Adipocyte (in vitro differentiated cells): ENCODE results near the gene HSBP1L1.
A peak's percentile ranks its signal among the peaks of the same experiment; 100 is the strongest.

Source experiments
- DNase-seq: peaks from one replicate; pipeline ENCODE4 v3.0.0-alpha.2; 2015; ENCODE audit warnings: low read depth
- H3K27me3 ChIP-seq: replicated peaks from 2 replicates; pipeline ENCODE4 v1.7.0; 2013; ENCODE audit warnings: mild to moderate bottlenecking, low read length, moderate library complexity; ENCODE audit not compliant: control insufficient read depth, insufficient read depth
- H3K36me3 ChIP-seq: 2 replicates; pipeline ENCODE4 v1.7.0; 2013; ENCODE audit warnings: low read length, mild to moderate bottlenecking, moderate library complexity; ENCODE audit not compliant: control insufficient read depth, insufficient read depth, severe bottlenecking
- H3K4me1 ChIP-seq: 2 replicates; pipeline ENCODE4 v1.7.0; 2013; ENCODE audit warnings: mild to moderate bottlenecking, low read length, moderate library complexity; ENCODE audit not compliant: control insufficient read depth, insufficient read depth
- H3K4me3 ChIP-seq: 2 replicates; pipeline ENCODE4 v1.7.0; 2013; ENCODE audit warnings: mild to moderate bottlenecking, low read length, moderate library complexity
- H3K9ac ChIP-seq: 2 replicates; pipeline ENCODE4 v1.7.0; 2013; ENCODE audit warnings: mild to moderate bottlenecking, low read length, moderate library complexity
- H3K9me3 ChIP-seq: 2 replicates; pipeline ENCODE4 v1.7.0; 2013; ENCODE audit warnings: mild to moderate bottlenecking, low read length, moderate library complexity; ENCODE audit not compliant: control insufficient read depth

Gene HSBP1L1

DNA sequence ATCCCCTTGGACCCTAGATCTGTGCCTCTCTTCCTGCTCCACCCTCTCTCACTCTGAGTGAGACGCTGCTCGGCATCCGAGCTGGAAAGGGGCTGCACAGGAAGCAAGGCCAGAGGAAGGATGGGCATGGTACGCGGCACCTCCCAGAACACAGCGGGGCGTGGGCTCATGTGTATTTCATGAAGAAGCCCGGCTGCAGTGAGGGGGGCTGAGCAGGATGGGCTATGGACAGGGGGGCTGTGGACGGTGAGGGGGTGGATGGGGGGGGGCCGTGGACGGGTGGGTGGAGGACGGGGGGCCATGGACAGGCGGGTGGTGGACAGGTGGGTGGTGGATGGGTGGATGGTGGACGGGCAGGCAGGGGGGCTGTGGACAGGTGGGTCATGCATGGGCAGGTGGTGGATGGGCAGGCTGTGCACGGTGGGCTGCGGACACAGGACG, 41.5 kb upstream of the HSBP1L1 start:
- no peak for DNase-seq
- Histone ChIP-seq H3K9ac (no peak overlapping the region), H3K36me3 (peaks cover 58% of the 10 kb centered on the region), H3K27me3 (no peaks in the 10 kb centered on the region), H3K4me3 (no peak overlapping the region), H3K4me1 (no peaks in the 10 kb centered on the region), H3K9me3 (no peaks in the 10 kb centered on the region)

DNA sequence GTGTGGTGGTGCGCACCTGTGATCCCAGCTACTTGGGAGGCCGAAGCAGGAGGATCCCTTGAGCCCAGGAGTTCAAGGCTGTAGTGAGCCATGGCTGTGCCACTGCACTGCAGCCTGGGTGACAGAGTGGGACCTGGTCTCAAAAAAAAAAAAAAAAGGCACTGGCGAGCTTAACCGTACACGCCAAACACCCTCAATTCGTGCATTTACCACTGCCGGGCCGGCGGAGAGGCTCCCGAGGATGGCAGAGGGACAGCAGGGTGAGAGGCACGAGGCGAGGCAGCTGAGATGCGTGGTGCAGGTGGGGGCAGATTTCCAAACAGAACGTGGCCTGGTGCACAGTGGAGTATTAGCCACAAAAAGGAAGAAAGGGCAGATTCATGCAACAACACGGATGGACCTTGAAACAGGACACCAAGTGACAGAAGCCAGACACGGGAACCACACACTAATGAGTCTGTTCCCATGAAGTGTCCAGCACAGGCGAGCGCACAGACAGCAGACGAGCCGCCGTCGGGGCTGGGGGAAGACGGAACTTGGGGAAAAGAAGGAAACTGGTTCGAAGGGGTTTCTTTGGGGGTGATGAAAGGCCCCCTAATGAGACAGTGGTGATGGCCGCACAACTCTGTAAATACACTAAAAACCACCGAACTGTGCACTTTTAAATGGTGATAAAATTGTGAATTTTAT, 40.4 kb upstream of the HSBP1L1 start:
- H3K9me3 ChIP-seq, result peaks cover 8% of the 10 kb centered on the region
- H3K36me3 ChIP-seq, result peaks cover 60% of the 10 kb centered on the region
- H3K4me3 ChIP-seq, result no peak overlapping the region
- H3K9ac ChIP-seq, result no peak overlapping the region
- H3K4me1 ChIP-seq, result no peaks in the 10 kb centered on the region
- no peaks in the 10 kb centered on the region for H3K27me3 ChIP-seq
- DNase-seq, result no peak

DNA sequence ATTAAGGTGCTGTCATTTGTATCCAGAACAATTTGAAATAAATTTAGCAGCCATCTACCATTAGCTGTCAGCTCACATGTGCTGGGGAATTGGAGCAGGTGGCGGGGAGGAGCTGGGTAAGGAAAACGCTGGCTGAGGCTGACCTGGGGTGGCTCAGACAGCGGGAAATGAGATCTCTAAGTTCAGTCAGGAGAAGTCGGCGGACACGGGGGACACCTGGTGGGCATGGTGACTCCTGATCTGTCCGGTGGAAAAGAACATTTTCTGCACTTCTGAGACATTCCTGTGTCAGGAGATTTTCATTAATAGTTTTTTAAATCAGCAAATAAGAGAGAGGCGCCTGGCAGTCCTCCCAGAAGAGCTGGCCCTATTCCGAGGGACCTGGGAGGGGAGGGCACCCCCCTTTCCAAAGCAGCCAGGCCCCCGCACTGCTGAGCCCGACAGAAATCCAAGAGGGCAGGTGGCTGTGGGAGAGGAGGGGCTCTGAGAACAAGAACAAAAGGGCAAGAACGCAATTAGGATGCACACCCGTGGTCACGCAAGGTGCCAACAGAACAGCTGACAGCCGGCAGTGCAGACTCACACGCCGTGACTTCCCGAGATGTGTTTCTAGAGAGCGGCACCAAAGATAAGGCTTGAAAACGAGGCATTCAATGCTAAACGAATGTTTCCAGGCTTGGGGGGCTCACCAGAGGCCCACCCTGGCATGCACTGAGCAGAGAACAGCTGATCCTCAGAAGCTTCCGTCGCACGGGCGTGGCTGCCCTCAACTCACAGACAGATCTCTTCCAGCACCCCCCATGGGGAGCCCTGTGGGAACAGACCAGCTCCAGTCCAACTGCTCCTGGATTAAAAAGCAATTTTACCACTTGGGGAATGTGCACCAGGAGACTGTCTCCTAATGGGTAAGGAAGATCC, 39.4 kb upstream of the HSBP1L1 start:
- no peak overlapping the region for H3K9ac ChIP-seq
- no peak for DNase-seq
- H3K36me3 ChIP-seq, result peaks cover 68% of the 10 kb centered on the region
- peaks cover 19% of the 10 kb centered on the region for H3K9me3 ChIP-seq
- no peaks in the 10 kb centered on the region for H3K4me1 ChIP-seq
- no peaks in the 10 kb centered on the region for H3K27me3 ChIP-seq
- no peak overlapping the region for H3K4me3 ChIP-seq

DNA sequence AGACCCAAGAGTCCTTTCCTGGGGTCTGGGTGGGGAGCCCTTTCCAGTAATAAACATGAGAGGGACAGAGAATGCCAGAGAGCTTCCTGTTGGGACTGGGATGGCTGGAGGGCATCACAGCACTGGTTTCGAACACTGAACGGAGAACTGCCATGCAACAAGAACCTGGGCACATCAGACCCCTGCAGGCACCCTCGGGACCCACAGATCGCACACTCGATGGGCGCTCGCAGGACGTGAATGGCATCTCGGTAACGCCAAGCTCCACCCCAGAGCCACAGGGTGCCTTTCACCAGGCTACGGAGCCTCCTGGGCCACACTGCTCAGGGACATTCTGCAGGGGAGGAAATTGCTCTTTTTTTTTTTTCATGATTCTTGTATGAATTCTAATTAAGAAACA, 38.1 kb upstream of the HSBP1L1 start:
- H3K4me3 ChIP-seq, result no peak overlapping the region
- no peaks in the 10 kb centered on the region for H3K4me1 ChIP-seq
- no peak overlapping the region for H3K9ac ChIP-seq
- DNase-seq, result no peak
- H3K9me3 ChIP-seq, result peaks cover 31% of the 10 kb centered on the region
- H3K36me3 ChIP-seq, result peaks cover 75% of the 10 kb centered on the region
- no peaks in the 10 kb centered on the region for H3K27me3 ChIP-seq

DNA sequence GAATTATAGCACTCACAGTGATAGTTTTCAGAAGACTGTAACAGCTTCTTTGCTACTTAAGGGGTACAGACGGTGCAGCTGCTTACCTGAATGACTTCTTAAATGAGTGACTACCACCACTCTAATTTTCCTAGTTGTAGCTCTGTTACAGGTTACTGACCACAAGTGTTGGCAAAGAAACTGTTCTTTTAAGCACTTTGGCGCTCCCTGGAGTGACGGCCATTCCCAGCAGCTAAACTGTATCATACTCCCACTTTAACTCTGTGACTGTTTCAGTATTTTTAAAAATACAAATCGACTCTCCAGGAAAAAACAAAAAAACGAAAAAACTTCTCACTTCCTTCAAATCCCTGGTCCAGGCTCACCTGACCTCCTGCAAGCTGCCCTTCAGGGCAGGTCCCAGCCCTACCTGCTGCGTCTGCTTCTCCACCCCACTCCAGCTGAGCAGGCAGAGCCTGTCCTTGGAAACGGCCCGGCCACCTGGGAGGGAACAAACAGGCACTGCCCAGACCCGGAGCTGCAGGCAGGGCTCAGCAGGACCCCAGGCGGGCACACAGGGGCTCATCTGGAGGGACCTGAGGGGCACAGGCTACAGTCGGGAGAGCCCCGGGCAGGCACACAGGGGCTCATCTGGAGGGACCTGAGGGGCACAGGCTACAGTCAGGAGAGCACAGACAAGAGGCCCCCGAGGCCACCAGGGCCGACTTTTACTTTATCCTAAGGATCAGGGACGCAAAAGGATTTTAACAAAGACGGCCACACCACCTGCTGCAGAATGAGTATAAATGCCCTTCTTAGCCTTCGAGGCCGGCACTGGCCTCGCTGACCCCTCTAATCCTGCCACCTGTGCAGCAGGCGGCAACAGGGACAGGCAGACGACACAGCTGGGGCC, 37.5 kb upstream of the HSBP1L1 start:
- H3K4me1 ChIP-seq, result no peaks in the 10 kb centered on the region
- H3K27me3 ChIP-seq, result no peaks in the 10 kb centered on the region
- peaks cover 76% of the 10 kb centered on the region for H3K36me3 ChIP-seq
- no peak for DNase-seq
- H3K9ac ChIP-seq, result no peak overlapping the region
- H3K4me3 ChIP-seq, result no peak overlapping the region
- H3K9me3 ChIP-seq, result peaks cover 37% of the 10 kb centered on the region

DNA sequence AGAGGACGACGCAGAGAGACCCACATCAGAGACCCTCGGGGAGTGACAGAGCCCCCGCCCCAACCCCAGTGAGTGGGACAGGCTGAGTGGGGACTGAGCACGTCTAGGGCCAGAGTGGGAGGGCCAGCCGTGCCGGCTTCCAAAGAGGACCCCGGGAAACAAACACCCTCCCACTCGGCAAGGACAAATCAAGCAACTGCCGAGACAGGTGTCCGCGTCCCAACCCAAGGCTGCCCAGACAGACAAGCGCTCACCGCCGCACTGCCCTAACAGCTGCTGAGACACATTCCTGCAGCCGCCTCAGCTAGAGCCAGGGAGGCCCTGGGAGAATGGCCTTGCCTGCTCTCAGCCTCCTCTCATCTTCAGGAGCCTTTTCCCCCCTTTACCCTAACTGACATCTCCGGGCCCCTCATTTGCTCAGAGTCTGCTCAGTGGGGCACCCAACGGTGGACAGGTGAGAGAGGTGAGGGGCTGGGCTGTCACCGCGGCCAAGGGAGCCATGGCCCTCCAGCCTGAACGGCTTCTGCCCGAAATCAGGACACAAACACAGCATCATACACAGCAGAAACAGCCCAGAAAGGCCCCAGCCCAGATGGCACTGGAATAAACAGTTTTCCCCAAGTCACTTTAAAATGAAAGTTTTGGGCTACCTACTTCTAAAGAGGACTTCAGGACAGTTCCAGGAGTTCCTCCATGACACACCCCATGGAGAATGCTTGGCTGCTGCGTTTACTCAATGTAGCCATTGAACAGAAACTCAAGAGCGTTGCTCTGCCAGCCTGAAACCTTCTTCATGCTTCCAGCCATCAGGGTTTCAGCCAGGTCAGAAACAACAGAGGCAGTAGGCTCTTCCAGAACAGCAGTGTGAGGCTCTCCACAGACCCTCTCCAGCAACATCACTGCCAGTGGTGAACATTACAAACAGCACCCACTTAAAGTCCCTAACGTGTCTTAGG, 36.6 kb upstream of the HSBP1L1 start:
- no peaks in the 10 kb centered on the region for H3K4me1 ChIP-seq
- peaks cover 46% of the 10 kb centered on the region for H3K9me3 ChIP-seq
- H3K9ac ChIP-seq, result no peak overlapping the region
- H3K36me3 ChIP-seq, result peaks cover 74% of the 10 kb centered on the region
- DNase-seq, result no peak
- H3K4me3 ChIP-seq, result no peak overlapping the region
- no peaks in the 10 kb centered on the region for H3K27me3 ChIP-seq

DNA sequence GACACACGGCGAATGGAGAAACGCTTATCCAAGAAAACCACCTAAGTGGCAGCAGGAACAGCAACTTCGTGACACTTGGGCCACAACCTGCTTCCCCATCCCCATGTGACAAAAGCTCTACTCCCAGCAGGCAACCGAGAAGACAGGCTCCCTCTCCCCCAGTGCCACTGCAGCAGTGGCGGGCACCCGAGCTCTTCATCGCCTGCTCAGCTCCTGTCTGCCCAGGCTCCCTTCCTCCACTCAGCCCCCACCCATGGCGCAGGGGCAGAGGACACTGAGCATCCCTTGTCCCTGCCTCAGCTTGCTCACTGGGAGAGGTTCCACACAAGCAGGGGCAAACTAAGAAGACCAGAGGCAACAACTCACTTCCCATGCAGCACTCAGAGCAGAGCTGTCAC, 35.9 kb upstream of the HSBP1L1 start:
- Histone ChIP-seq H3K9me3 (peaks cover 51% of the 10 kb centered on the region), H3K4me1 (peaks cover 1% of the 10 kb centered on the region), H3K36me3 (peaks cover 77% of the 10 kb centered on the region)

DNA sequence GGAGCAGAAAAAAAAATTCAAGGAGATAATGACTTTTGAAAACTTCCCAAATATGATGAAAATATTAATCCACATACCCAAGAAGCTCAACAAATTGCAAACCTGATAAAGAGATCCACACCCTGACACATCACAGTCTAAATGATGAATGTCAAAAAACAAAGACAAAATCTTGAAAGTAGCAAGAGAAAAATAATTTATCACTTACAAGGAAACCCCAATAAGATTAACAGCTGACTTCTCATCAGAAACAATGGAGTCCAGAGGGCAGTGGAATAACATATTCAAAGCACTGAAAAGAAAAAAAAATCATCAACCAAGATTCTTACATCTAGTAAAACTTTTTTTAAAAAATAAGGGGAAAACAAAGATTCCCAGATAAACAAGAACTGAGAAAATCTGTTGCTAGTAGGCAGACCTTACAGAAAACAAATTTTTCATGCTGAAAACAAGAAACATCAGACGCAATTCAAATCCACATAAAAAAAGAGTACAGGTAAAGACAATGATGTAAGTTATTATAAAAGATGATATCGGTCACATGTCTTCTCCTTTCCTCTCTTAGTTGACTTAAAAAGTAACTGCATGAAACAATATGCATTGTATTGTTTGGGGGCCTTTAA, 34.3 kb upstream of the HSBP1L1 start:
- H3K9me3 ChIP-seq, result peaks cover 51% of the 10 kb centered on the region
- peak overlapping the region; percentile 11 for H3K4me3 ChIP-seq
- peaks cover 13% of the 10 kb centered on the region for H3K4me1 ChIP-seq
- H3K9ac ChIP-seq, result no peak overlapping the region
- H3K27me3 ChIP-seq, result no peaks in the 10 kb centered on the region
- DNase-seq, result peak; percentile 26
- peaks cover 71% of the 10 kb centered on the region for H3K36me3 ChIP-seq

More for the DNA sequence above, 35.9 kb upstream of the HSBP1L1 start:
- no peak for DNase-seq
- Histone ChIP-seq H3K4me3 (no peak overlapping the region), H3K9ac (no peak overlapping the region), H3K27me3 (no peaks in the 10 kb centered on the region)

DNA sequence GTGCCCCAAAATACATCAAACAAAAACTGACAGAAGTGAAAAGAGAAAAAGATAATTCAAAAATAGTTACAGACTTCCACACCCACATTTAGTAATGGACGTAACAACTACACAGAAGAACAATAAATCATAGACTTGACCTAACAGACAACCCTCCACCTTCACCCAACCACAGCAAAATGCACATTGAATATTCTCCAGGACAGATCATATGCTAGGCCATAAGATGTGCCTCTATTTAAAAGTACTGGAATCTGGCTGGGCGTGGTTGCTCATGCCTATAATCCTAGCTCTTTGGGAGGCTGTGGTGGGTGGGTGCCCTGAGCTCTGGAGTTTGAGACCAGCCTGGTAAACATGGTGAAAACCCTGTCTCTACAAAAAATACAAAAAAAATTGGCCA, 33.0 kb upstream of the HSBP1L1 start:
- no peaks in the 10 kb centered on the region for H3K27me3 ChIP-seq
- H3K36me3 ChIP-seq, result peaks cover 76% of the 10 kb centered on the region
- DNase-seq, result no peak
- peaks cover 51% of the 10 kb centered on the region for H3K9me3 ChIP-seq
- no peak overlapping the region for H3K4me3 ChIP-seq
- H3K4me1 ChIP-seq, result peaks cover 21% of the 10 kb centered on the region
- no peak overlapping the region for H3K9ac ChIP-seq

DNA sequence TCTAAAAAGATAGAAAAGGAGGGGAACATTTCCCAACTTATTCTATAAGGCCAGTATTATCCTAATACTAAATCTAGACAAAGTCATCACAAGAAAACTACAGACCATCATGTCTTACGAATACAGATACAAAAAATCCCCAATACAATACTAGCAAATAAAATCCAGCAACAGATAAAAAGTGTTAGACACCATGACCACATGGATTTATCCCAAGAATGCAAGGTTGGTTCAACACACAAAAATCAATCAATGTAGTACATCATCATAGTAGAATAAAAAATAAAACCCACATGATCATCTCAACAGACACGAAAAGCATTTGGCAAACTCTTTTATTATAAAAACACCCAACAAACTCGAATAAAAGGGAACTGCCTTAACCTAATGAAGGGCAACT, 31.5 kb upstream of the HSBP1L1 start:
- Histone ChIP-seq H3K4me3 (peak overlapping the region; percentile 38), H3K9me3 (peaks cover 51% of the 10 kb centered on the region), H3K36me3 (peaks cover 77% of the 10 kb centered on the region), H3K27me3 (no peaks in the 10 kb centered on the region), H3K4me1 (peaks cover 26% of the 10 kb centered on the region), H3K9ac (no peak overlapping the region)
- DNase-seq, result no peak
